Stimulated activated naive CD8-positive, alpha-beta T cell treated with anti-CD3 and anti-CD28 coated beads, Interleukin-15, Interleukin-2, amounts not matched to agents 100 ng/mL and 50 ng/mL, for 24 hours (primary cell): ENCODE results near the gene TLE3.
A peak's percentile ranks its signal among the peaks of the same experiment; 100 is the strongest.

Experiments
- H3K27ac Mint-ChIP-seq: one replicate; pipeline ENCODE4 v1.8.0; 2021; ENCODE audit warnings: mild to moderate bottlenecking, mixed read lengths
- H3K27me3 Mint-ChIP-seq: one replicate; pipeline ENCODE4 v1.8.0; 2021; ENCODE audit warnings: mixed read lengths
- H3K36me3 Mint-ChIP-seq: one replicate; pipeline ENCODE4 v1.8.0; 2021; ENCODE audit warnings: low read depth, mixed read lengths
- H3K4me1 Mint-ChIP-seq: one replicate; pipeline ENCODE4 v1.8.0; 2021; ENCODE audit warnings: low read depth, mixed read lengths
- H3K4me3 Mint-ChIP-seq: one replicate; pipeline ENCODE4 v1.8.0; 2021; ENCODE audit warnings: mild to moderate bottlenecking, mixed read lengths
- H3K9me3 Mint-ChIP-seq: one replicate; pipeline ENCODE4 v1.8.0; 2021; ENCODE audit warnings: mixed read lengths

TLE3 gene

GRCh38 chr15:70087708-70088352, 9.9 kb downstream of the TLE3 start:
- Mint-ChIP-seq H3K27me3 (no peaks in the 10 kb centered on the region), H3K4me3 (no peak overlapping the region), H3K4me1 (peaks cover 96% of the 10 kb centered on the region), H3K36me3 (peaks cover 91% of the 10 kb centered on the region), H3K9me3 (no peaks in the 10 kb centered on the region), H3K27ac (no peak overlapping the region)

GRCh38 chr15:70086636-70087035, 11.1 kb downstream of the TLE3 start:
- Mint-ChIP-seq H3K4me1 (peaks cover 84% of the 10 kb centered on the region), H3K36me3 (peaks cover 88% of the 10 kb centered on the region), H3K27ac (no peak overlapping the region), H3K4me3 (no peak overlapping the region), H3K27me3 (no peaks in the 10 kb centered on the region), H3K9me3 (no peaks in the 10 kb centered on the region)

GRCh38 chr15:70084461-70084860, 13.3 kb downstream of the TLE3 start:
- Mint-ChIP-seq H3K27me3 (no peaks in the 10 kb centered on the region), H3K4me1 (peaks cover 63% of the 10 kb centered on the region), H3K36me3 (peaks cover 87% of the 10 kb centered on the region), H3K9me3 (no peaks in the 10 kb centered on the region), H3K4me3 (no peak overlapping the region), H3K27ac (peak overlapping the region; percentile 66)

GRCh38 chr15:70083946-70084345, 13.8 kb downstream of the TLE3 start:
- no peaks in the 10 kb centered on the region for H3K9me3 Mint-ChIP-seq
- H3K27me3 Mint-ChIP-seq, result no peaks in the 10 kb centered on the region
- H3K4me1 Mint-ChIP-seq, result peaks cover 57% of the 10 kb centered on the region
- H3K27ac Mint-ChIP-seq, result peak overlapping the region; percentile 66
- H3K36me3 Mint-ChIP-seq, result peaks cover 82% of the 10 kb centered on the region
- H3K4me3 Mint-ChIP-seq, result peak overlapping the region; percentile 39

- Mint-ChIP-seq H3K27me3 (no peaks in the 10 kb centered on the region), H3K27ac (peak overlapping the region; percentile 66), H3K9me3 (no peaks in the 10 kb centered on the region), H3K36me3 (peaks cover 79% of the 10 kb centered on the region), H3K4me1 (peaks cover 52% of the 10 kb centered on the region), H3K4me3 (peak overlapping the region; percentile 39)
Measured at GRCh38 chr15:70083418-70083817, 14.3 kb downstream of the TLE3 start.

- Mint-ChIP-seq H3K27ac (no peak overlapping the region), H3K9me3 (no peaks in the 10 kb centered on the region), H3K27me3 (no peaks in the 10 kb centered on the region), H3K4me1 (peaks cover 46% of the 10 kb centered on the region), H3K36me3 (peaks cover 78% of the 10 kb centered on the region), H3K4me3 (no peak overlapping the region)
Measured at GRCh38 chr15:70082281-70082900, 15.3 kb downstream of the TLE3 start.

- Mint-ChIP-seq H3K9me3 (no peaks in the 10 kb centered on the region), H3K27me3 (no peaks in the 10 kb centered on the region), H3K4me1 (peaks cover 38% of the 10 kb centered on the region), H3K27ac (no peak overlapping the region), H3K4me3 (no peak overlapping the region), H3K36me3 (peaks cover 71% of the 10 kb centered on the region)
Measured at GRCh38 chr15:70081612-70082011, 16.1 kb downstream of the TLE3 start.

GRCh38 chr15:70080347-70080746, 17.4 kb downstream of the TLE3 start:
- Mint-ChIP-seq H3K27me3 (no peaks in the 10 kb centered on the region), H3K27ac (no peak overlapping the region), H3K4me1 (peaks cover 26% of the 10 kb centered on the region), H3K9me3 (no peaks in the 10 kb centered on the region), H3K36me3 (peaks cover 72% of the 10 kb centered on the region), H3K4me3 (no peak overlapping the region)

GRCh38 chr15:70079888-70080287, 17.8 kb downstream of the TLE3 start:
- H3K9me3 Mint-ChIP-seq, result no peaks in the 10 kb centered on the region
- H3K4me1 Mint-ChIP-seq, result peaks cover 21% of the 10 kb centered on the region
- H3K36me3 Mint-ChIP-seq, result peaks cover 72% of the 10 kb centered on the region
- H3K27me3 Mint-ChIP-seq, result no peaks in the 10 kb centered on the region
- no peak overlapping the region for H3K4me3 Mint-ChIP-seq
- no peak overlapping the region for H3K27ac Mint-ChIP-seq

- Mint-ChIP-seq H3K9me3 (no peaks in the 10 kb centered on the region), H3K27ac (no peak overlapping the region), H3K27me3 (no peaks in the 10 kb centered on the region), H3K4me1 (peaks cover 10% of the 10 kb centered on the region), H3K4me3 (no peak overlapping the region), H3K36me3 (peaks cover 72% of the 10 kb centered on the region)
Measured at GRCh38 chr15:70078578-70079417, 18.9 kb downstream of the TLE3 start.

GRCh38 chr15:70077188-70078147, 20.2 kb downstream of the TLE3 start:
- H3K9me3 Mint-ChIP-seq, result no peaks in the 10 kb centered on the region
- H3K27ac Mint-ChIP-seq, result no peak overlapping the region
- peaks cover 73% of the 10 kb centered on the region for H3K36me3 Mint-ChIP-seq
- H3K4me3 Mint-ChIP-seq, result no peak overlapping the region
- H3K27me3 Mint-ChIP-seq, result no peaks in the 10 kb centered on the region
- H3K4me1 Mint-ChIP-seq, result peaks cover 11% of the 10 kb centered on the region

GRCh38 chr15:70074380-70074779, 23.3 kb downstream of the TLE3 start:
- Mint-ChIP-seq H3K36me3 (peaks cover 73% of the 10 kb centered on the region), H3K4me1 (peaks cover 11% of the 10 kb centered on the region), H3K4me3 (no peak overlapping the region), H3K27me3 (no peaks in the 10 kb centered on the region), H3K27ac (no peak overlapping the region), H3K9me3 (no peaks in the 10 kb centered on the region)

GRCh38 chr15:70072479-70072878, 25.2 kb downstream of the TLE3 start:
- peak overlapping the region; percentile 26 for H3K27ac Mint-ChIP-seq
- H3K4me3 Mint-ChIP-seq, result no peak overlapping the region
- H3K9me3 Mint-ChIP-seq, result no peaks in the 10 kb centered on the region
- peaks cover 11% of the 10 kb centered on the region for H3K4me1 Mint-ChIP-seq
- peaks cover 74% of the 10 kb centered on the region for H3K36me3 Mint-ChIP-seq
- no peaks in the 10 kb centered on the region for H3K27me3 Mint-ChIP-seq

GRCh38 chr15:70071799-70072198, 25.9 kb downstream of the TLE3 start:
- H3K27me3 Mint-ChIP-seq, result no peaks in the 10 kb centered on the region

More at GRCh38 chr15:70071799-70072198, 25.9 kb downstream of the TLE3 start:
- H3K36me3 Mint-ChIP-seq, result peaks cover 78% of the 10 kb centered on the region
- no peak overlapping the region for H3K4me3 Mint-ChIP-seq
- no peak overlapping the region for H3K27ac Mint-ChIP-seq
- no peaks in the 10 kb centered on the region for H3K9me3 Mint-ChIP-seq
- peaks cover 11% of the 10 kb centered on the region for H3K4me1 Mint-ChIP-seq
